SK-N-SH (cell line): ENCODE data around the gene RMI2. TPM values are rescaled to one million over a fixed set of nuclear protein-coding genes. Genes with fewer than 3 reads are reported as not detected.

Source experiments
- CTCF ChIA-PET: fragments of 300-600, 350-600 bp; formaldehyde crosslinking; extraction: SDS; loops from one replicate; lab custom pipeline; 2021; lab: Yijun Ruan, JAX
- POLR2A ChIA-PET: fragments of 350-600 bp; sonication (Branson Sonifier 250); formaldehyde crosslinking; extraction: SDS; loops from one replicate; lab custom pipeline; 2020; ENCODE audit warnings: antibody characterized with exemption, inconsistent platforms; lab: Yijun Ruan, JAX
- DNase-seq: peaks from one replicate; pipeline ENCODE4 v3.0.0; 2012
- H2AFZ ChIP-seq: fragments of 200-600 bp; sonication (generic); 2 replicates; pipeline ENCODE4 v1.8.1; 2016; ENCODE audit warnings: antibody characterized with exemption, mild to moderate bottlenecking, low read depth
- H3F3A ChIP-seq: fragments of 200-600 bp; sonication (generic); replicated peaks from 2 replicates; pipeline ENCODE3; 2016; ENCODE audit warnings: antibody characterized with exemption, mild to moderate bottlenecking; ENCODE audit not compliant: insufficient read depth
- H3K27ac ChIP-seq, 2 experiments: fragments of 200-500 bp in 1 of 2; fragments of 200-600 bp in 1 of 2; sonication (Bioruptor generic) in 1 of 2; sonication (generic), shearing (Covaris generic) in 1 of 2; 2 replicates each; pipeline versions ENCODE4 v1.5.1 to v1.6.1; 2014 to 2016; ENCODE audit warnings: low read depth in 2 of 2, inconsistent platforms in 1 of 2, low read length in 1 of 2, mild to moderate bottlenecking in 1 of 2, mixed read lengths in 1 of 2
- H3K27me3 ChIP-seq: fragments of 200-600 bp; sonication (generic), shearing (Covaris generic); 2 replicates; pipeline ENCODE4 v1.6.1; 2016; ENCODE audit warnings: mixed run types; ENCODE audit not compliant: insufficient read depth
- H3K36me3 ChIP-seq, 2 experiments: fragments of 200-500 bp in 1 of 2; fragments of 200-600 bp in 1 of 2; sonication (Bioruptor generic) in 1 of 2; sonication (generic) in 1 of 2; replicated peaks in 1 of 2; 2 replicates each; pipeline versions ENCODE3 to v1.5.1; 2014 to 2016; ENCODE audit warnings: low read length in 1 of 2, mild to moderate bottlenecking in 1 of 2; ENCODE audit not compliant: insufficient read depth in 2 of 2, control insufficient read depth in 1 of 2
- H3K4me1 ChIP-seq, 2 experiments: fragments of 200-500 bp in 1 of 2; fragments of 200-600 bp in 1 of 2; sonication (Bioruptor generic) in 1 of 2; sonication (generic), shearing (Covaris generic) in 1 of 2; 2 replicates each; pipeline versions ENCODE4 v1.5.1 to v1.6.1; 2014 to 2016; ENCODE audit warnings: low read depth in 1 of 2, low read length in 1 of 2, mixed run types in 1 of 2; ENCODE audit not compliant: insufficient read depth in 2 of 2, control insufficient read depth in 1 of 2
- H3K4me2 ChIP-seq: fragments of 200-600 bp; sonication (generic), shearing (Covaris generic); 2 replicates; pipeline ENCODE4 v1.6.1; 2017; ENCODE audit warnings: mixed run types
- H3K4me3 ChIP-seq, 2 experiments: fragments of 200-500 bp in 1 of 2; fragments of 200-600 bp in 1 of 2; sonication (Bioruptor generic) in 1 of 2; sonication (generic), shearing (Covaris generic) in 1 of 2; 2 replicates each; pipeline versions ENCODE4 v1.5.1 to v1.8.1; 2014 to 2016; ENCODE audit warnings: low read depth in 2 of 2, inconsistent platforms in 1 of 2, low read length in 1 of 2, mild to moderate bottlenecking in 1 of 2, mixed read lengths in 1 of 2, moderate library complexity in 1 of 2
- H3K79me2 ChIP-seq: fragments of 200-600 bp; sonication (generic); 2 replicates; pipeline ENCODE4 v1.8.1; 2017; ENCODE audit warnings: mild to moderate bottlenecking; ENCODE audit not compliant: insufficient read depth
- H3K9ac ChIP-seq: fragments of 200-600 bp; sonication (generic); 2 replicates; pipeline ENCODE4 v1.6.1; 2017; ENCODE audit warnings: mixed run types
- H3K9me2 ChIP-seq: fragments of 200-600 bp; sonication (generic); 2 replicates; pipeline ENCODE4 v1.6.1; 2017; ENCODE audit warnings: mixed run types
- H3K9me3 ChIP-seq: fragments of 200-600 bp; sonication (generic); 2 replicates; pipeline ENCODE4 v1.6.1; 2017; ENCODE audit warnings: mixed run types, mild to moderate bottlenecking, moderate library complexity
- H4K20me1 ChIP-seq: fragments of 200-600 bp; sonication (generic); 2 replicates; pipeline ENCODE4 v1.6.1; 2017; ENCODE audit warnings: mild to moderate bottlenecking, mixed run types; ENCODE audit not compliant: insufficient read depth
- CHD2 ChIP-seq: fragments of 150-350 bp; IDR thresholded peaks from 2 replicates; pipeline ENCODE4 v1.6.1; 2018; ENCODE audit warnings: low read length; ENCODE audit not compliant: partially characterized antibody
- EZH2phosphoT487 ChIP-seq: fragments of 200-600 bp; sonication (generic); IDR thresholded peaks from 2 replicates; pipeline ENCODE4 v1.6.1; 2017; ENCODE audit warnings: low read depth, mixed run types, mild to moderate bottlenecking, antibody characterized with exemption, moderate library complexity, borderline replicate concordance
- FOSL2 ChIP-seq: IDR thresholded peaks from 2 replicates; pipeline ENCODE4 v1.4.0; 2012; ENCODE audit warnings: low read depth, mild to moderate bottlenecking, moderate library complexity, borderline replicate concordance
- FOXJ3 ChIP-seq: sonication (generic); formaldehyde crosslinking; IDR thresholded peaks from 2 replicates; pipeline ENCODE4 v1.5.1; 2020; ENCODE audit warnings: mild to moderate bottlenecking, missing genetic modification reagents
- FOXM1 ChIP-seq: IDR thresholded peaks from 2 replicates; pipeline ENCODE4 v1.4.0; 2012; ENCODE audit warnings: low read depth, mild to moderate bottlenecking
- JUND ChIP-seq: IDR thresholded peaks from 2 replicates; pipeline ENCODE4 v1.4.0; 2012
- MEF2A ChIP-seq: IDR thresholded peaks from 2 replicates; pipeline ENCODE4 v1.4.0; 2012; ENCODE audit warnings: low read depth, borderline replicate concordance
- MXI1 ChIP-seq: IDR thresholded peaks from 2 replicates; pipeline ENCODE4 v1.6.1; 2012; ENCODE audit warnings: mild to moderate bottlenecking, low read depth, low read length, improper control_type of control experiment
- RCOR1 ChIP-seq: fragments of 150-350 bp; IDR thresholded peaks from 2 replicates; pipeline ENCODE4 v1.6.1; 2017; ENCODE audit warnings: antibody characterized with exemption, low read length
- RFX5 ChIP-seq: IDR thresholded peaks from 2 replicates; pipeline ENCODE4 v1.6.1; 2012; ENCODE audit warnings: mild to moderate bottlenecking, improper control_type of control experiment, low read length
- RXRA ChIP-seq: IDR thresholded peaks from 2 replicates; pipeline ENCODE4 v1.4.0; 2012; ENCODE audit warnings: low read depth, mild to moderate bottlenecking, borderline replicate concordance
- SIN3A ChIP-seq: IDR thresholded peaks from 2 replicates; pipeline ENCODE4 v1.6.1; 2012; ENCODE audit warnings: low read depth, mild to moderate bottlenecking, low read length, moderate library complexity, borderline replicate concordance
- SMC3 ChIP-seq: IDR thresholded peaks from 2 replicates; pipeline ENCODE4 v1.6.1; 2012; ENCODE audit warnings: low read depth, low read length, improper control_type of control experiment
- TCF12 ChIP-seq: IDR thresholded peaks from 2 replicates; pipeline ENCODE4 v1.4.0; 2012
- WGBS: methylation state at CpG from one replicate; pipeline ENCODE4 v1.1.6; 2017; ENCODE audit warnings: low lambda C conversion rate; 5-methylcytosine and 5-hydroxymethylcytosine counted together
- polyA plus RNA-seq, 3 experiments: library from polyadenylated mRNA; depleted of rRNA; stranded (reverse); fragments of >200 nt; gene quantifications; 2 replicates each; pipeline ENCODE4 v1.2.3, GENCODE V29; 2012
- TF ChIP-seq, protein P1 (sequence below): fragments of 150-350 bp; IDR thresholded peaks from 2 replicates; pipeline ENCODE4 v1.6.1; 2016; ENCODE audit warnings: mild to moderate bottlenecking, low read depth, low read length
- TF ChIP-seq, protein P2 (sequence below): IDR thresholded peaks from 2 replicates; pipeline ENCODE4 v1.4.0; 2012; ENCODE audit warnings: low read depth

RMI2 gene
- polyA plus RNA-seq, 1 of the 3 experiments (the other 2 are of a cell fraction) = 8.5 TPM

DNA sequence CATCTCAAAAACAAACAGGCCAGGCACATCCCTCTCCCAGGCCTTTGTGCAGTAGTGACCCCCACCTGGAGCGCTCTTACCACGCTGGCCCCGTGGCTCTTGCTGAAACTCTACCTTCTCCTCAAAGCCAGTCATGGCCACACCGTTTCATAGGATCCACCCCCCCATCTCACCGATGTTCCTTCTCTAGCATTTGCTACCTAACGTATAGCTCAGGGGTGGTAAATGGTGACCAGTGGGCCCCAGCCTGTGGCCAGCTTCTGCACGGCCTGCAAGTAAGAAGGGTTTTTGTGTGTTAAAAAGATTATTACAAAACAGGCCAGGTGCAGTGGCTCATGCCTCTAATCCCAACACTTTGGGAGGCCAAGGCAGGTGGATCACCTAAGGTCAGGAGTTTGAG is 43.8 kb downstream of the RMI2 start (continued):
- no peak for TF ChIP-seq RFX5
- no peak for TF ChIP-seq FOSL2
- TF ChIP-seq, protein P1, sequence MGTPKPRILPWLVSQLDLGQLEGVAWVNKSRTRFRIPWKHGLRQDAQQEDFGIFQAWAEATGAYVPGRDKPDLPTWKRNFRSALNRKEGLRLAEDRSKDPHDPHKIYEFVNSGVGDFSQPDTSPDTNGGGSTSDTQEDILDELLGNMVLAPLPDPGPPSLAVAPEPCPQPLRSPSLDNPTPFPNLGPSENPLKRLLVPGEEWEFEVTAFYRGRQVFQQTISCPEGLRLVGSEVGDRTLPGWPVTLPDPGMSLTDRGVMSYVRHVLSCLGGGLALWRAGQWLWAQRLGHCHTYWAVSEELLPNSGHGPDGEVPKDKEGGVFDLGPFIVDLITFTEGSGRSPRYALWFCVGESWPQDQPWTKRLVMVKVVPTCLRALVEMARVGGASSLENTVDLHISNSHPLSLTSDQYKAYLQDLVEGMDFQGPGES = no peak
- TF ChIP-seq MXI1 = no peak
- no peak for TF ChIP-seq FOXM1
- TF ChIP-seq FOXJ3 (CRISPR knock-in tag) = no peak
- TF ChIP-seq, all 33 proteins: peak for 0

DNA sequence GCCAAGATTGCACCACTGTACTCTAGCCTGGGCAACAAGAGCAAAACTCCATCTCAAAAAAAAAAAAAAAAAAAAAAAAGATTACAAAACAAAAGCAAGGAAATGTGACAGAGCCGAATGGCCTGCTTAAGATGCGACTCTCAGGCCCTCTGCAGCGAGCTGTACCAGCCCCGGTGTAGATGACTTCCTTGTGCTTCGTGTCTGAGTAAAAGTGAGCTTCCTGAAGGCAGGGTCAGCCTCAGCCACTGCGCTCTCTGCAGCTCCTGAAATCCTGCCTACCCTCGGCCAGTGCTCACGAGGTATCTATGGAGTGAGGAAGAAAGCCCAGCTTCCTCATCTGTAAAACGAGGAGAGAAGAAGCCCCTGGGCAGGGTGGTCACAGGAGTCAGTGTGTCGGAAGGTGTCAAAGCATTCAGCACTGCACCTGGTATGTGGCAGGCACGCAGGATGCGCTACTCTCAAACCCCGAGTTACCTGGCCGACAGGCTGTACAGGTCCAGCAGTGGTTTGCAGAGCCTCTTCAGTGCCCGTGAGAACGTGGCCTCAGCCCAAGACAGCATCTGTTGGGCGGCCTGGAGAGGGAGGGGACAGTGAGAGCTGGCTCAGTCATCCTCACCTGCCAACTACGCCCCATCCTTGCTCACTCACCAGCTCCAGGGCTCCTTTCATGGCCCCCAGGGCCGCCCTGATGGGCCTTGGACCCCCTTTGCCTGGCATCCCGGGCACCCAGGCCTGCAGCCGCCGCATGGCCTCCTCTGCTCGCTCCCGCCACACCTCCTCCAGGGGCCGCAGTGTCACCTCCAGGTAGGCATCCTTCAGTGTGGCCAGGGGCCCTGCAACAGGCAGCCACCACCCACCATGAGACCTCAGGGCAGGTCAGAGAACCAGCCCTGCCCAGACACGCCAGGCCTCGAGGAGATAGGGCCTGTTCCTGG is 44.6 kb downstream of the RMI2 start:
- peaks cover 0 to 20% of the 10 kb centered on the region in 2 experiments; a peak in 1 of 4 replicates for H3K4me1 ChIP-seq
- H3K9me3 ChIP-seq = no peaks in the 10 kb centered on the region
- no peak overlapping the region for H3K9ac ChIP-seq
- H3K79me2 ChIP-seq = no peaks in the 10 kb centered on the region
- no peaks in the 10 kb centered on the region for H3K27me3 ChIP-seq
- H2AFZ ChIP-seq = no peak overlapping the region
- H3K4me3 ChIP-seq = no peak overlapping the region
- ChIA-PET CTCF (interaction anchor here (0.7 to 4.1 kb wide), 6 partner anchors 10 to 426 kb away, joined by 3 to 23 read pairs (median 6); no protein-coding TSS in a partner anchor), POLR2A (no interaction called here)
- H4K20me1 ChIP-seq = no peaks in the 10 kb centered on the region
- no peak for TF ChIP-seq TCF12
- TF ChIP-seq, protein P2, sequence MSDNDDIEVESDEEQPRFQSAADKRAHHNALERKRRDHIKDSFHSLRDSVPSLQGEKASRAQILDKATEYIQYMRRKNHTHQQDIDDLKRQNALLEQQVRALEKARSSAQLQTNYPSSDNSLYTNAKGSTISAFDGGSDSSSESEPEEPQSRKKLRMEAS = no peak
- no peak for TF ChIP-seq RCOR1
- no peak for TF ChIP-seq RXRA
- TF ChIP-seq CHD2 = no peak
- no peak for TF ChIP-seq SMC3
- TF ChIP-seq MEF2A = no peak
- TF ChIP-seq EZH2phosphoT487 = no peak
- no peak for TF ChIP-seq SIN3A
- no peak for TF ChIP-seq JUND
- H3K4me2 ChIP-seq = no peak overlapping the region
- peak; percentile 54 for DNase-seq
- WGBS = 89% methylated on average over 20 of the region's 27 CpGs
- H3K27ac ChIP-seq = no peak overlapping the region; a peak in 1 of 4 replicates
- no peaks in the 10 kb centered on the region for H3K9me2 ChIP-seq
- H3K36me3 ChIP-seq = no peaks in the 10 kb centered on the region
- no peaks in the 10 kb centered on the region for H3F3A ChIP-seq
